OCI-LY7 (cell line): ENCODE measurements around the gene PXDC1. TPM values are rescaled to one million over a fixed set of nuclear protein-coding genes. Genes with fewer than 3 reads are reported as not detected.

Source experiments
- BruUV-seq: library from RNA; stranded (reverse); fragments of 400-500 nt; replicated peaks from 2 replicates; lab custom pipeline; 2021; lab: Mats Ljungman, UMichigan
- CTCF ChIA-PET: fragments of 300-600 bp; sonication (Branson Sonifier 250); formaldehyde crosslinking; loops from one replicate; lab custom pipeline; 2022; ENCODE audit warnings: antibody characterized with exemption; ENCODE audit not compliant: unreplicated experiment; lab: Charles Lee
- POLR2A ChIA-PET: fragments of 300-600 bp; sonication (Branson Sonifier 250); formaldehyde crosslinking; loops from one replicate; lab custom pipeline; 2022; ENCODE audit warnings: antibody characterized with exemption; lab: Charles Lee
- DNase-seq: peaks from one replicate; pipeline ENCODE4 v3.0.0-alpha.2; 2015; ENCODE audit warnings: low spot score
- H2AFZ ChIP-seq: fragments of 200-600 bp; sonication (generic), shearing (Covaris generic); 2 replicates; pipeline ENCODE4 v1.6.1; 2014; ENCODE audit warnings: mild to moderate bottlenecking, antibody characterized with exemption, low read length, moderate library complexity
- H3K27ac ChIP-seq: fragments of 200-600 bp; sonication (generic); 2 replicates; pipeline ENCODE4 v1.5.1; 2014; ENCODE audit warnings: mixed run types, low read depth, mild to moderate bottlenecking, moderate library complexity, low read length, inconsistent platforms; ENCODE audit not compliant: poor library complexity, severe bottlenecking
- H3K36me3 ChIP-seq: fragments of 200-600 bp; sonication (generic); 2 replicates; pipeline ENCODE4 v1.6.1; 2014; ENCODE audit warnings: mild to moderate bottlenecking, antibody characterized with exemption, low read length, moderate library complexity, mixed read lengths; ENCODE audit not compliant: insufficient read depth
- H3K4me1 ChIP-seq: fragments of 200-600 bp; sonication (generic); 2 replicates; pipeline ENCODE4 v1.5.1; 2014; ENCODE audit warnings: mild to moderate bottlenecking, low read length; ENCODE audit not compliant: insufficient read depth, poor library complexity, severe bottlenecking
- H3K4me2 ChIP-seq: fragments of 200-600 bp; sonication (generic); 2 replicates; pipeline ENCODE4 v1.6.1; 2014; ENCODE audit warnings: mild to moderate bottlenecking, low read length
- H3K4me3 ChIP-seq: fragments of 200-600 bp; sonication (generic); 2 replicates; pipeline ENCODE4 v1.5.1; 2014; ENCODE audit warnings: mild to moderate bottlenecking, low read depth, low read length; ENCODE audit not compliant: poor library complexity, severe bottlenecking
- H3K79me2 ChIP-seq: fragments of 200-600 bp; sonication (generic); 2 replicates; pipeline ENCODE4 v1.6.1; 2016; ENCODE audit warnings: low read depth, mild to moderate bottlenecking, low read length, moderate library complexity, mixed read lengths; ENCODE audit not compliant: insufficient read depth
- H3K9me2 ChIP-seq: fragments of 200-600 bp; sonication (generic); 2 replicates; pipeline ENCODE4 v1.6.1; 2016; ENCODE audit warnings: mild to moderate bottlenecking, low read length, mixed read lengths; ENCODE audit not compliant: insufficient read depth
- H3K9me3 ChIP-seq: fragments of 200-600 bp; sonication (generic); 2 replicates; pipeline ENCODE4 v1.6.1; 2014; ENCODE audit warnings: mild to moderate bottlenecking, mixed run types, low read length, mixed read lengths
- H4K20me1 ChIP-seq: fragments of 200-600 bp; sonication (generic); 2 replicates; pipeline ENCODE4 v1.6.1; 2014; ENCODE audit warnings: mild to moderate bottlenecking, antibody characterized with exemption, low read length, moderate library complexity, mixed read lengths; ENCODE audit not compliant: insufficient read depth
- EZH2phosphoT487 ChIP-seq: fragments of 200-600 bp; sonication (generic); IDR thresholded peaks from 2 replicates; pipeline ENCODE4 v1.6.1; 2018; ENCODE audit warnings: low read depth, borderline replicate concordance, mild to moderate bottlenecking, mixed run types, antibody characterized with exemption, low read length, moderate library complexity, mixed read lengths
- intact Hi-C: fragments of 100-400 bp; cut with micrococcal nuclease; formaldehyde crosslinking; loops from one replicate; pipeline ENCODE4 v1.10.0; 2022; ENCODE audit not compliant: unreplicated experiment
- total RNA-seq, 2 experiments: library from RNA; depleted of rRNA in 1 of 2; stranded (reverse); fragments of >200 nt in 1 of 2; shearing (Covaris generic) in 1 of 2; gene quantifications; 2 replicates each; pipeline ENCODE4 v1.2.3, GENCODE V29; 2014 to 2022
- TF ChIP-seq, protein P1 (sequence below): fragments of 200-600 bp; sonication (generic); conservative IDR thresholded peaks from 2 replicates; pipeline ENCODE4 v1.5.1; 2014; ENCODE audit warnings: mild to moderate bottlenecking, antibody characterized with exemption, low read length, moderate library complexity, mixed read lengths

Gene PXDC1
- total RNA-seq, 2 experiments from 2014 or later: not detected

DNA sequence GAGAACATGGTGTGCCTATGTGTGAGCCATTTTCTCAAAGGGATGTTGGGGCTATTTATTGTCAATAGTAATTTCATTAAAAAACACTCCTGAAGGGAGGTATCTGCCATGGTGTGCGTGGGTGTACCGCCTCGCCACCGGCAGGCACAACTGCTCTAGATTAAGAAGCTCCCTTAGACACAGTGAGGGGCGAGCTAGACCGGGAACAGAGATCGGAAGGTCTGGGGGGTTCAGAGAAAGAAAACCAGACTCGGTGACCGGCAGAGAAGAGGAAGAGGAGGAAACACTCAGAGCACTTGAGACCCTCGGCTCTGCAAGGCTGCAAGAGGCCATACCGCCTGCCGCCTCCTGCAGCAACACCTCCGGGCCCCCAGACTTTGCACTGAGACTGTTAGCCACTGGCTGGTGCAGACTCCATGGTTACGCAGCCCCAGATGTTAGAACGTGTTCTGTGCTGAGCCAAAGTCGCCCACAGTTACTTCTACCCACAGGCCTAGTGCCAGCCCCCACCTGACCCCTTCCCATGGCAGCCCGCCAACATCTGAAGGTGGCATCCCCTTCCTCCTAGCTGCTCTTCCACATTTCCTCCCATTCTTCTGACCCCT lies 18.1 kb downstream of the PXDC1 start:
- POLR2A ChIA-PET: no interaction called here
- Histone ChIP-seq H2AFZ (no peak overlapping the region), H3K4me1 (no peaks in the 10 kb centered on the region), H3K4me2 (no peak overlapping the region), H4K20me1 (no peaks in the 10 kb centered on the region), H3K9me2 (no peaks in the 10 kb centered on the region), H3K9me3 (peaks cover 8% of the 10 kb centered on the region), H3K79me2 (no peaks in the 10 kb centered on the region), H3K36me3 (no peaks in the 10 kb centered on the region), H3K27ac (no peak overlapping the region), H3K4me3 (no peak overlapping the region)
- intact Hi-C loops: loop anchor here (2.0 to 5.0 kb wide), 2 partner anchors 323 to 606 kb away; no protein-coding TSS in a partner anchor
- CTCF ChIA-PET: no interaction called here
- BruUV-seq: no TSS peak
- no peak for DNase-seq
- no peak for TF ChIP-seq EZH2phosphoT487
- TF ChIP-seq, protein P1, sequence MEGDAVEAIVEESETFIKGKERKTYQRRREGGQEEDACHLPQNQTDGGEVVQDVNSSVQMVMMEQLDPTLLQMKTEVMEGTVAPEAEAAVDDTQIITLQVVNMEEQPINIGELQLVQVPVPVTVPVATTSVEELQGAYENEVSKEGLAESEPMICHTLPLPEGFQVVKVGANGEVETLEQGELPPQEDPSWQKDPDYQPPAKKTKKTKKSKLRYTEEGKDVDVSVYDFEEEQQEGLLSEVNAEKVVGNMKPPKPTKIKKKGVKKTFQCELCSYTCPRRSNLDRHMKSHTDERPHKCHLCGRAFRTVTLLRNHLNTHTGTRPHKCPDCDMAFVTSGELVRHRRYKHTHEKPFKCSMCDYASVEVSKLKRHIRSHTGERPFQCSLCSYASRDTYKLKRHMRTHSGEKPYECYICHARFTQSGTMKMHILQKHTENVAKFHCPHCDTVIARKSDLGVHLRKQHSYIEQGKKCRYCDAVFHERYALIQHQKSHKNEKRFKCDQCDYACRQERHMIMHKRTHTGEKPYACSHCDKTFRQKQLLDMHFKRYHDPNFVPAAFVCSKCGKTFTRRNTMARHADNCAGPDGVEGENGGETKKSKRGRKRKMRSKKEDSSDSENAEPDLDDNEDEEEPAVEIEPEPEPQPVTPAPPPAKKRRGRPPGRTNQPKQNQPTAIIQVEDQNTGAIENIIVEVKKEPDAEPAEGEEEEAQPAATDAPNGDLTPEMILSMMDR: no peak

- TF ChIP-seq EZH2phosphoT487: no peak
- TF ChIP-seq, protein P1: peak; percentile 92
- no peaks in the 10 kb centered on the region for H3K4me1 ChIP-seq
- POLR2A ChIA-PET: interaction anchor here (0.8 kb wide), 1 partner anchor 17 kb away, joined by 3 read pairs; no protein-coding TSS in a partner anchor
Measured at GRCh38 chr6:3732345-3733141, 19.0 kb downstream of the PXDC1 start.

More at GRCh38 chr6:3732345-3733141, 19.0 kb downstream of the PXDC1 start:
- Histone ChIP-seq H3K36me3 (no peaks in the 10 kb centered on the region), H3K9me2 (no peaks in the 10 kb centered on the region), H3K4me3 (no peak overlapping the region), H2AFZ (no peak overlapping the region), H3K9me3 (peaks cover 8% of the 10 kb centered on the region), H4K20me1 (no peaks in the 10 kb centered on the region), H3K79me2 (no peaks in the 10 kb centered on the region), H3K27ac (no peak overlapping the region), H3K4me2 (no peak overlapping the region)
- CTCF ChIA-PET: interaction anchor here (1.0 kb wide), 1 partner anchor 11 kb away, joined by 4 read pairs; no protein-coding TSS in a partner anchor
- peak; percentile 65 for DNase-seq
- intact Hi-C loops: loop anchor here (1.0 to 5.0 kb wide), 3 partner anchors 322 to 605 kb away; no protein-coding TSS in a partner anchor
- BruUV-seq: no TSS peak
